IMR-90 (cell line): ENCODE measurements around the gene EIF6. TPM values are rescaled to one million over a fixed set of nuclear protein-coding genes. Genes with fewer than 3 reads are reported as not detected.

ENCODE experiments used
- ATAC-seq: fragments of 200-7000 bp; cut with Tn5 transposase; 2 replicates; pipeline ENCODE4 v1.9.1; 2020; ENCODE audit warnings: low read depth, mild to moderate bottlenecking, moderate library complexity
- BruUV-seq: library from RNA; stranded (reverse); fragments of 400-500 nt; replicated peaks from 2 replicates; lab custom pipeline; 2021; lab: Mats Ljungman, UMichigan
- CTCF ChIA-PET: fragments of 300-600 bp; formaldehyde crosslinking; extraction: SDS; loops from one replicate; lab custom pipeline; 2021; ENCODE audit warnings: antibody characterized with exemption; lab: Yijun Ruan, JAX
- POLR2A ChIA-PET: fragments of 300-600 bp; sonication (Branson Sonifier 250); formaldehyde crosslinking; loops from one replicate; lab custom pipeline; 2022; ENCODE audit warnings: antibody characterized with exemption; ENCODE audit not compliant: unreplicated experiment; lab: Charles Lee
- DNase-seq: peaks from one replicate; pipeline ENCODE4 v3.0.0; 2013
- H2AFZ ChIP-seq: replicated peaks from 2 replicates; pipeline ENCODE3; 2013; ENCODE audit warnings: low read length, mild to moderate bottlenecking; ENCODE audit not compliant: poor library complexity
- H2AK5ac ChIP-seq: 2 replicates; pipeline ENCODE4 v1.6.1; 2013; ENCODE audit warnings: low read depth, low read length, inconsistent platforms
- H2AK9ac ChIP-seq: replicated peaks from 2 replicates; pipeline ENCODE3; 2013; ENCODE audit warnings: mild to moderate bottlenecking, low read depth, low read length, moderate library complexity; ENCODE audit not compliant: poor library complexity
- H2BK120ac ChIP-seq: 2 replicates; pipeline ENCODE4 v1.6.1; 2013; ENCODE audit warnings: low read depth, low read length, inconsistent platforms
- H2BK15ac ChIP-seq: 3 replicates; pipeline ENCODE4 v1.6.1; 2013; ENCODE audit warnings: low read depth, low read length, inconsistent platforms
- H2BK20ac ChIP-seq: 2 replicates; pipeline ENCODE4 v1.6.1; 2013; ENCODE audit warnings: low read depth, mild to moderate bottlenecking, inconsistent platforms, low read length, moderate library complexity
- H2BK5ac ChIP-seq: 2 replicates; pipeline ENCODE4 v1.6.1; 2013; ENCODE audit warnings: mild to moderate bottlenecking, low read depth, low read length, inconsistent platforms; ENCODE audit not compliant: poor library complexity, severe bottlenecking
- H3K14ac ChIP-seq: replicated peaks from 2 replicates; pipeline ENCODE4 v1.6.1; 2013; ENCODE audit warnings: low read depth, low read length, inconsistent platforms
- H3K18ac ChIP-seq: 2 replicates; pipeline ENCODE4 v1.6.1; 2013; ENCODE audit warnings: low read depth, low read length, control low read depth
- H3K23ac ChIP-seq: 2 replicates; pipeline ENCODE4 v1.6.1; 2013; ENCODE audit warnings: low read depth, low read length, inconsistent platforms
- H3K27ac ChIP-seq: 2 replicates; pipeline ENCODE4 v1.5.1; 2013; ENCODE audit warnings: mild to moderate bottlenecking, control low read depth, low read length; ENCODE audit not compliant: insufficient read depth
- H3K27me3 ChIP-seq: 2 replicates; pipeline ENCODE4 v1.6.1; 2013; ENCODE audit warnings: low read length; ENCODE audit not compliant: control insufficient read depth, insufficient read depth
- H3K36me3 ChIP-seq: 2 replicates; pipeline ENCODE4 v1.6.1; 2013; ENCODE audit warnings: low read length, mixed read lengths; ENCODE audit not compliant: control insufficient read depth, insufficient read depth
- H3K4ac ChIP-seq: 2 replicates; pipeline ENCODE4 v1.6.1; 2013; ENCODE audit warnings: low read depth, low read length, inconsistent platforms
- H3K4me1 ChIP-seq: 2 replicates; pipeline ENCODE4 v1.6.1; 2013; ENCODE audit warnings: low read length, mixed read lengths; ENCODE audit not compliant: control insufficient read depth, insufficient read depth
- H3K4me2 ChIP-seq: 2 replicates; pipeline ENCODE4 v1.6.1; 2013; ENCODE audit warnings: low read depth, mild to moderate bottlenecking, control low read depth, low read length, moderate library complexity
- H3K4me3 ChIP-seq: 2 replicates; pipeline ENCODE4 v1.5.1; 2013; ENCODE audit warnings: low read depth, mild to moderate bottlenecking, control low read depth, low read length, moderate library complexity; ENCODE audit not compliant: insufficient read depth
- H3K56ac ChIP-seq: 2 replicates; pipeline ENCODE4 v1.6.1; 2013; ENCODE audit warnings: low read length, inconsistent platforms; ENCODE audit not compliant: insufficient read depth; ENCODE audit errors: extremely low read depth
- H3K79me1 ChIP-seq, 2 experiments: 2 replicates each; pipeline ENCODE4 v1.6.1; 2013; ENCODE audit warnings: low read length in 2 of 2, inconsistent platforms in 1 of 2, low read depth in 1 of 2
- H3K9ac ChIP-seq: 2 replicates; pipeline ENCODE4 v1.6.1; 2013; ENCODE audit warnings: low read depth, low read length, control low read depth
- H3K9me1 ChIP-seq: 2 replicates; pipeline ENCODE4 v1.6.1; 2013; ENCODE audit warnings: low read length, inconsistent platforms; ENCODE audit not compliant: insufficient read depth
- H3K9me3 ChIP-seq: 2 replicates; pipeline ENCODE4 v1.6.1; 2013; ENCODE audit warnings: low read length; ENCODE audit not compliant: control insufficient read depth, insufficient read depth
- H4K20me1 ChIP-seq: 2 replicates; pipeline ENCODE4 v1.6.1; 2013; ENCODE audit warnings: low read length, inconsistent platforms; ENCODE audit not compliant: insufficient read depth
- H4K5ac ChIP-seq: 2 replicates; pipeline ENCODE4 v1.6.1; 2013; ENCODE audit warnings: mild to moderate bottlenecking, low read depth, low read length, control low read depth
- H4K8ac ChIP-seq, 2 experiments: 2 replicates each; pipeline ENCODE4 v1.6.1; 2013; ENCODE audit warnings: low read depth in 2 of 2, low read length in 2 of 2, control low read depth in 1 of 2, inconsistent platforms in 1 of 2
- H4K91ac ChIP-seq: 2 replicates; pipeline ENCODE4 v1.6.1; 2013; ENCODE audit warnings: low read depth, low read length, inconsistent platforms; ENCODE audit not compliant: insufficient read depth
- CTCF ChIP-seq: conservative IDR thresholded peaks from 2 replicates; pipeline ENCODE4 v1.5.1; 2012; ENCODE audit warnings: mild to moderate bottlenecking, low read depth, low read length, improper control_type of control experiment
- ELK1 ChIP-seq: fragments of 150-350 bp; IDR thresholded peaks from 2 replicates; pipeline ENCODE4 v1.6.1; 2016; ENCODE audit warnings: low read depth, mild to moderate bottlenecking, low read length, moderate library complexity, borderline replicate concordance
- RAD21 ChIP-seq: IDR thresholded peaks from 2 replicates; pipeline ENCODE4 v1.6.1; 2012; ENCODE audit warnings: low read length, improper control_type of control experiment
- RCOR1 ChIP-seq: IDR thresholded peaks from 2 replicates; pipeline ENCODE4 v1.6.1; 2012; ENCODE audit warnings: mild to moderate bottlenecking, low read length, improper control_type of control experiment; ENCODE audit not compliant: insufficient replicate concordance
- RFX5 ChIP-seq: IDR thresholded peaks from 2 replicates; pipeline ENCODE4 v1.8.0; 2012; ENCODE audit warnings: low read depth, mild to moderate bottlenecking, low read length, moderate library complexity
- USF2 ChIP-seq: fragments of 150-350 bp; IDR thresholded peaks from 2 replicates; pipeline ENCODE4 v1.6.1; 2017; ENCODE audit warnings: mild to moderate bottlenecking, antibody characterized with exemption, low read length, low read depth
- WGBS, 2 experiments: methylation state at CpG; one replicate each; pipeline versions ENCODE4 v1.1.5 to v1.1.7; 2013; ENCODE audit warnings: missing lambda C conversion rate in 2 of 2; ENCODE audit not compliant: insufficient read length in 1 of 2; ENCODE audit errors: extremely low coverage in 2 of 2; 5-methylcytosine and 5-hydroxymethylcytosine counted together
- dilution Hi-C: fragments of 300-500 bp; cut with HindIII; formaldehyde crosslinking; loops from one replicate; pipeline ENCODE4 v1.14.3; 2018; ENCODE audit warnings: low sequenced_read_pairs; ENCODE audit not compliant: unreplicated experiment
- in situ Hi-C: fragments of 300-500 bp; cut with MboI; formaldehyde crosslinking; loops from 3 replicates; pipeline ENCODE4 v1.14.3; 2019; ENCODE audit warnings: low sequenced_read_pairs, inconsistent platforms, mixed read lengths
- intact Hi-C: fragments of 100-400 bp; cut with micrococcal nuclease; formaldehyde crosslinking; loops from 2 replicates; pipeline ENCODE4 v1.10.0; 2022
- polyA plus RNA-seq, 3 experiments: library from polyadenylated mRNA; depleted of rRNA; stranded (reverse); fragments of >200 nt; gene quantifications; 2 replicates each; pipeline ENCODE4 v1.2.3, GENCODE V29; 2012; ENCODE audit warnings: low replicate concordance in 1 of 3
- total RNA-seq: library from RNA; depleted of rRNA; stranded (reverse); fragments of >200 nt; gene quantifications from 2 replicates; pipeline ENCODE4 v1.2.3, GENCODE V29; 2012

Gene EIF6
- total and polyA plus RNA-seq, 2 of the 4 experiments (the other 2 are of a cell fraction): 215 to 227 TPM

- Histone ChIP-seq H3K14ac (no peak overlapping the region), H4K5ac (no peak overlapping the region), H2BK20ac (no peak overlapping the region), H3K36me3 (peaks cover 39% of the 10 kb centered on the region), H3K9ac (no peak overlapping the region), H3K4me1 (peaks cover 12% of the 10 kb centered on the region), H4K91ac (no peak overlapping the region), H3K18ac (no peak overlapping the region), H3K4ac (no peak overlapping the region), H3K4me3 (no peak overlapping the region), H3K27me3 (no peaks in the 10 kb centered on the region), H3K9me1 (peaks cover 10% of the 10 kb centered on the region), H2AFZ (no peak overlapping the region), H4K20me1 (peaks cover 4% of the 10 kb centered on the region), H2AK9ac (no peak overlapping the region), H2BK15ac (no peak overlapping the region), H3K4me2 (no peak overlapping the region), H2AK5ac (no peak overlapping the region), H3K56ac (no peak overlapping the region), H4K8ac (no peak overlapping the region), H2BK120ac (no peak overlapping the region), H3K27ac (no peak overlapping the region), H3K79me1 (peaks cover 23 to 83% of the 10 kb centered on the region in 2 experiments), H2BK5ac (no peak overlapping the region), H3K23ac (no peak overlapping the region), H3K9me3 (no peaks in the 10 kb centered on the region)
- ATAC-seq (no peak), DNase-seq (no peak)
- CTCF ChIA-PET: no interaction called here
- intact Hi-C loops: no loop called here
- POLR2A ChIA-PET: interaction anchor here (0.7 kb wide), 1 partner anchor 174 kb away, joined by 8 read pairs; no protein-coding TSS in a partner anchor
- WGBS, 2 experiments: no CpG with 5 or more reads among the region's 6 CpGs
- dilution Hi-C loops: no loop called here
- in situ Hi-C loops: no loop called here
- no peak for TF ChIP-seq RAD21
- TF ChIP-seq RCOR1: no peak
- TF ChIP-seq ELK1: no peak
- no peak for TF ChIP-seq RFX5
- TF ChIP-seq CTCF: no peak
- TF ChIP-seq USF2: no peak
- BruUV-seq: no TSS peak
These were observed 4.0 kb downstream of the EIF6 start for GRCh38 chr20:35280523-35280922.
